H1 (cell line): ENCODE measurements around the gene TIMD4. TPM values are rescaled to one million over a fixed set of nuclear protein-coding genes. Genes with fewer than 3 reads are reported as not detected.

Source experiments
- POU5F1 ChIP-seq: IDR thresholded peaks from 2 replicates; pipeline ENCODE4 v1.6.1; 2011; ENCODE audit warnings: low read depth, mild to moderate bottlenecking, low read length, moderate library complexity
- polyA plus RNA-seq, 7 experiments: library from polyadenylated mRNA; depleted of rRNA in 3 of 7; stranded (reverse) in 5 of 7; unstranded in 2 of 7; fragments of >200 nt in 5 of 7; fragments of 200-250 nt in 2 of 7; gene quantifications; 1 replicate in 5 of 7; 2 replicates in 1 of 7; 4 replicates in 1 of 7; pipeline versions ENCODE4 v1.2.1 to v1.2.3, GENCODE V29; 2011 to 2013; ENCODE audit warnings: missing spikeins in 2 of 7, mixed read lengths in 2 of 7
- total RNA-seq: library from RNA; stranded (reverse); fragmentation: NEBNext Ultra II Directional; extraction: Animal tissue kit (Norgen Biotek cat#: 25700); gene quantifications from 2 replicates; pipeline ENCODE4 v1.2.1, GENCODE V29; 2021

Gene TIMD4
- total and polyA plus RNA-seq, 2 of the 8 experiments (the other 6 are each of a cell fraction or from before 2014, with no cell fraction given), result not detected

DNA sequence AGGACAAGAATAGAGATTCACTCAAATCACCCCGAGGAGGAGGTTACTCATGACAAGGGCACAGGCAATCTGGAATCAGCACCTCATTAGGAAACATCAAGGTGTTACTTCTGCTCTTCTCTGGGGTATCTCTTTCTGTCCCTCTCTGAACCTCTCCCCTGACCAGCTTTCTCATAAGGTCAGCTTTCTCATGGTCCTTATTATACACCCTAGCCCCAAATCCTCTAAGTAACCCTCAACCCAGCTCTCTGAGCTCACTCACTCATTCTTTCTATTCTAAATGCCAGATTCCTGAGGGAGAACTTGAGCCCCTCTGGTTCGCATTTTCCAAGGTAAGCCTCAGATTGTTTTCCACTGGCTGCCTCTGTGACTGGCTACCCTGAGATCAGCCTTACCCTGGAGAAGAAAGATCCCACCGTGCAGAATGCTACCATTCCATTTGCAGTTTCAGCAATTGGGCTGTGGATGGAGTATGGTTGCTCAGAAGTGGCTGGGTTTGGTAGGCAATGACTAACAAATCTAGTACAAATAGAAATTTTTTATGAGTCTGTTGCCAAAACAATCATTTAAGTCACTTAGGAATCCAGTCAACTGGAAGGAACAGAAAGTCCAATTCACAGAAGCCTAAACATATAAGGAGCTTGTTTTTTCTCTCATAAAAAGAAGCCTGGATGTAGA, 9.0 kb upstream of the TIMD4 start (continued):
- TF ChIP-seq POU5F1, result no peak
- TF ChIP-seq, all 59 proteins: peak for 0
